Activated CD4-positive, alpha-beta T cell treated with anti-CD3 and anti-CD28 coated beads, Interleukin-2, amount 10 ng/mL, durations not matched to agents 7 days and 5 days (primary cell): ENCODE results near the gene MGST1. TPM values are rescaled to one million over a fixed set of nuclear protein-coding genes. Genes with fewer than 3 reads are reported as not detected.

Experiments used
- total RNA-seq, 2 experiments: library from RNA; stranded (reverse); gene quantifications; one replicate each; pipeline ENCODE4 v1.2.3, GENCODE V29; 2021

MGST1 gene
- total RNA-seq, 2 experiments from 2014 or later = not detected

Other genes with a start within 250 kb of the MGST1 start
- not detected for gene SLC15A5, start 70.0 kb upstream of the MGST1 start, total RNA-seq